Mesodermal cell (in vitro differentiated cells): ENCODE results near the gene DGCR2.

Experiments used
- H3K27ac ChIP-seq: 2 replicates; pipeline ENCODE4 v1.7.0; 2013; ENCODE audit warnings: mild to moderate bottlenecking, low read depth, low read length, moderate library complexity; ENCODE audit not compliant: severe bottlenecking
- H3K36me3 ChIP-seq: 2 replicates; pipeline ENCODE4 v1.7.1; 2013; ENCODE audit warnings: mild to moderate bottlenecking, low read length, moderate library complexity; ENCODE audit not compliant: control insufficient read depth, insufficient read depth
- H3K4me1 ChIP-seq: one replicate; pipeline ENCODE4 v1.7.1; 2013; ENCODE audit warnings: mild to moderate bottlenecking, low read length; ENCODE audit not compliant: insufficient read depth, control insufficient read depth, poor library complexity, severe bottlenecking
- H3K4me3 ChIP-seq: 2 replicates; pipeline ENCODE4 v1.7.0; 2013; ENCODE audit warnings: low read length, control low read depth, mild to moderate bottlenecking; ENCODE audit not compliant: insufficient read depth, poor library complexity, severe bottlenecking; ENCODE audit errors: extremely low read depth
- H3K9me3 ChIP-seq: 2 replicates; pipeline ENCODE4 v1.7.1; 2013; ENCODE audit warnings: mild to moderate bottlenecking, low read length, moderate library complexity; ENCODE audit not compliant: control insufficient read depth
- WGBS, 2 experiments: methylation state at CpG; one replicate each; pipeline ENCODE4 v1.1.5; 2013; ENCODE audit warnings: missing lambda C conversion rate in 2 of 2; ENCODE audit not compliant: insufficient coverage in 2 of 2; 5-methylcytosine and 5-hydroxymethylcytosine counted together

Gene DGCR2

GRCh38 chr22:19118329-19118880 is 3.8 kb downstream of the DGCR2 start:
- Histone ChIP-seq H3K27ac (no peak overlapping the region), H3K9me3 (no peaks in the 10 kb centered on the region), H3K36me3 (peaks cover 29% of the 10 kb centered on the region), H3K4me1 (peaks cover 9% of the 10 kb centered on the region), H3K4me3 (no peak overlapping the region)
- WGBS, 2 experiments, result 100% methylated on average over 2 to 3 of the region's 4 CpGs

DNA sequence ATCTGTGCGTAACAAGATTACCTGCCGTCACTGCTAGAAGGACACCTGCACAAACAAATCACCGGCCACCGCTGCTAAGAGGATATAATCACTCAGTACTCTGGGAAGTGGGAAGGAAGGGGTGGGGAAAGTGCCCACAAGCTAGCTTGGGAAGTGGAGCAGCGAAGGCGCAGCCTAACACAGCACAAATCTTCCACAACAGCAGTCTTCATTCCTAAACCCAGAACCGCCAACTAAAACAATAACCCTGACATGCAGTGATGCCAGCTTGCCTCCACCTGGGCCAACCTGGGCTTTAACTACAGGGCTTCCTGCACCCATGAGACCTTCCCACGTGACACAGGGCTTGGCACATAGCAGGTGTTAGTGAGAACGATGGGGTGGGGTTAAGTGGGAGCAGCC is 5.1 kb downstream of the DGCR2 start:
- no peaks in the 10 kb centered on the region for H3K9me3 ChIP-seq

DNA sequence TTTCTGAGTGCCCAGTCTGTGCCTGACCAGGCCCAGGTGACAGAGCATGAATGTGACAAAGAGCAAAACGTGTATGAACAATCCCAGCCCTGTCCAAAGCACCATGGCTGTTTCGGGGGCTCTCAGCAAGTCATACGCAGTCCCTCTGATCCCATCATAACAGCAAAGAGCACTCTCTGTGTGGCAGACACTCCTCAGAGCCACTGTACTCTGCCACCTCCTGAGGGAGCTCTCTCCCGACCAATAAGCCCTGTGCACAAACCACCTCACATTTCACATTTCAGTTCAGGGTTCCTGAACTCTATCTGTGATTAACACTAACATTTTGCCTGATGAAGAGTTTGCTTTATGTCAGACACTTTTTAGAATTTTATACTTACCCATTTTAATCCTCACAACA is 6.6 kb downstream of the DGCR2 start:
- Histone ChIP-seq H3K36me3 (peaks cover 29% of the 10 kb centered on the region), H3K4me3 (no peak overlapping the region), H3K9me3 (no peaks in the 10 kb centered on the region), H3K27ac (no peak overlapping the region), H3K4me1 (peaks cover 5% of the 10 kb centered on the region)
- WGBS, 2 experiments, result 71 to 73% methylated on average over 3 to 4 of the region's 4 CpGs

More for the DNA sequence above, 5.1 kb downstream of the DGCR2 start:
- 97 to 100% methylated on average over 1 to 6 of the region's 9 CpGs for WGBS, 2 experiments
- Histone ChIP-seq H3K27ac (no peak overlapping the region), H3K4me1 (peaks cover 9% of the 10 kb centered on the region), H3K4me3 (no peak overlapping the region), H3K36me3 (peaks cover 29% of the 10 kb centered on the region)

GRCh38 chr22:19114984-19115552 is 7.1 kb downstream of the DGCR2 start:
- Histone ChIP-seq H3K4me1 (no peaks in the 10 kb centered on the region), H3K9me3 (no peaks in the 10 kb centered on the region), H3K4me3 (no peak overlapping the region), H3K36me3 (peaks cover 29% of the 10 kb centered on the region), H3K27ac (no peak overlapping the region)
- 64 to 85% methylated on average over 1 to 3 of the region's 4 CpGs for whole genome bisulfite sequencing, 2 experiments

DNA sequence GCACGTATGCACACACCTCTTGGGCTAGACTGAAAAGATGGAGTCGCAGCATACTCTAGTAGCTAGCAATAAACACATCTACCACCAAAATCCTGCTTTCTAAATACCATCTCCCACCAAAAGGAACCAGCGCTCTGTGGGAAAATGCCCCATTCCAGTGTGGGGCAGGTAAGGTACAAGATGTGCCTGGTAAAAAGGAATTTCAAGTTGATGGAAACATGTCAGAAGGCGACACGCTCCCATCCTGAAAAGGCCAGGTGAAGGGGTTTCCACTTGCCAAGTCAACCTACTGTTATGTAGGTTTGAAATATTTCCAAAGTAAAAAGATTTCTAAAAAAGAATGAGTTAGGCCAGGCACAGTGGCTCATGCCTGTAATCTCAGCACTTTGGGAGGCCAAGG is 8.8 kb downstream of the DGCR2 start:
- no peaks in the 10 kb centered on the region for H3K9me3 ChIP-seq
- H3K4me3 ChIP-seq, result no peak overlapping the region
- H3K4me1 ChIP-seq, result no peaks in the 10 kb centered on the region
- H3K36me3 ChIP-seq, result peaks cover 22% of the 10 kb centered on the region
- WGBS, 2 experiments, result 96 to 100% methylated on average over 4 to 5 of the region's 5 CpGs
- no peak overlapping the region for H3K27ac ChIP-seq

DNA sequence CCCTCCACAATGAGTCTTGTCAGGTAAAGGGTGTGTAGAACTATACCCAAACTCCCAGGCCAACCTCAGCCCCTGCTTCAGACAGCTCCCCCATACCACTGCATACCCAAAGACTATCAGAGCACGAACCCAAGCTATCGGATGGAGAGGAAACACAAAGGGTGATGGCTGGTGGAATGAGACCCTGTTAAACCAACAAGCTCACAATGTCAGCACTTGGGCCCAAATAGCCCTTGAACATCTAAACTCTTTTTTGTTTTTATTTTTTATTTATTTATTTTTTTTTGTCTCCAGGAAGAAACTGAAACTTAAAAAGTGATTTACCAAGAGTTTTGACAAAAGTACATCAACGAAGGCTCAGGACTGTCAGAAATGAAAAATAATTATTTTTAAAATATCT is 10.6 kb downstream of the DGCR2 start:
- no CpG with 5 or more reads among the region's 3 CpGs for WGBS, 2 experiments
- Histone ChIP-seq H3K9me3 (no peaks in the 10 kb centered on the region), H3K4me3 (no peak overlapping the region), H3K36me3 (peaks cover 20% of the 10 kb centered on the region), H3K27ac (no peak overlapping the region), H3K4me1 (no peaks in the 10 kb centered on the region)

DNA sequence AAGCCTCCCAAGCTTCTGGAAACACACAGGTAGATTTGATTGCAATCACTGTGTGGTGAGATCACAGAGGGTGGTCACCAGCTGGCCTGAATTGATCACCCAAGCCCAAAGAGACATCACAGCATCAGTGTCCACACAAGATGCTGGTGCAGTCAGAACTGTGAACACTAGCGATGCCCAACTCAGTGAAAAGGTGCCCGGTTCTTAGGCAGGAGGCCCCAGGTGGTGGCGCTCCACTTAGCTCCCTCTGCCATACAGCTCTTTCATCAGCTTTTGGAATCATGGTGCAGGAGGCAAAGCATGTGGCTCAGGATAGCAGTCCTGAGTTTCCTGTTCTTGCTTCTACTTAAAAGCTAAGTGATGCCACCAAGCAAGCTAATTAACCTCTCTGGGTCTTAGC is 11.1 kb downstream of the DGCR2 start:
- Histone ChIP-seq H3K9me3 (no peaks in the 10 kb centered on the region), H3K4me3 (no peak overlapping the region), H3K27ac (no peak overlapping the region), H3K36me3 (peaks cover 16% of the 10 kb centered on the region), H3K4me1 (no peaks in the 10 kb centered on the region)
- 80 to 97% methylated on average over 3 of the region's 3 CpGs for WGBS, 2 experiments

DNA sequence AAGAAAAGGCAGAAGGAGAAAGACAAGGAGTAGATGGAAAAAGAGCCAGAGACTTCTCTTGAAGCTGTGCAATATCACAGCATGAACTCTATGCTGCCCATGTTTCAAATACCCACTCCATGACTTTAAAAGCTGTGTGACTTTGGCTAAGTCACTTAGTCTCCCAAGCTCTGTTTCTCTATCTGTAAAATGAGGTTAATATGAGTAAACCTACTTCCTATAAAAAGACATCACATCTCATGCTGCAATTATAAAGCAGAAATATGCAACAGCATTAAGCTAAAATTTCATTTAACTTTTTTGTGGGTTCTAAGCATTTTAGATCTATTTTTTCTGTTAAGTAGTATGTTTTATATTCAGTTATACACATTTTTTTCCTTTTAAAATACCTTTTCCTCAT is 11.6 kb downstream of the DGCR2 start:
- H3K27ac ChIP-seq, result no peak overlapping the region
- H3K36me3 ChIP-seq, result peaks cover 12% of the 10 kb centered on the region
- H3K4me1 ChIP-seq, result no peaks in the 10 kb centered on the region
- H3K4me3 ChIP-seq, result no peak overlapping the region
- H3K9me3 ChIP-seq, result no peaks in the 10 kb centered on the region

DNA sequence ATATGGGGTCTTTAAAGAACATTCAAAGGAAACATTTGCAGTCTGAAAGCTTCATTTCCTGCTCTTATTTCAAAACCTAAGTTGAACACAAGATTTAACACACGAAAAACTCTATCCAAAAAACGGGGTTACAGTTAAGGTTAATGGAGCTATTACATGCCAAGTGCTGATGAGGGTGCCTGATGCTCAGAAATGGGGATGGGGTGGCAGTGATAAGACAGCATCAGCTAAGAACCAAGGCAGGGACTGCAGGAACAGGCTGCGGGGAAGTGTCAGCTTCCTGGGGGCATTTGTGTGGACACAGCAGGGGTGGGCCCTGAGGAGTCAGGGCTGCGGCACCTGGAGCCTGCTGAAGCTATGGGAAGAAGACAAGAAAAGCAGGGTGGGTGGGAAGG is 12.2 kb downstream of the DGCR2 start:
- no peak overlapping the region for H3K4me3 ChIP-seq
- no peaks in the 10 kb centered on the region for H3K9me3 ChIP-seq
- no peaks in the 10 kb centered on the region for H3K4me1 ChIP-seq
- peaks cover 6% of the 10 kb centered on the region for H3K36me3 ChIP-seq
- H3K27ac ChIP-seq, result no peak overlapping the region
- WGBS, 2 experiments, result 51 to 52% methylated on average over 2 of the region's 4 CpGs

DNA sequence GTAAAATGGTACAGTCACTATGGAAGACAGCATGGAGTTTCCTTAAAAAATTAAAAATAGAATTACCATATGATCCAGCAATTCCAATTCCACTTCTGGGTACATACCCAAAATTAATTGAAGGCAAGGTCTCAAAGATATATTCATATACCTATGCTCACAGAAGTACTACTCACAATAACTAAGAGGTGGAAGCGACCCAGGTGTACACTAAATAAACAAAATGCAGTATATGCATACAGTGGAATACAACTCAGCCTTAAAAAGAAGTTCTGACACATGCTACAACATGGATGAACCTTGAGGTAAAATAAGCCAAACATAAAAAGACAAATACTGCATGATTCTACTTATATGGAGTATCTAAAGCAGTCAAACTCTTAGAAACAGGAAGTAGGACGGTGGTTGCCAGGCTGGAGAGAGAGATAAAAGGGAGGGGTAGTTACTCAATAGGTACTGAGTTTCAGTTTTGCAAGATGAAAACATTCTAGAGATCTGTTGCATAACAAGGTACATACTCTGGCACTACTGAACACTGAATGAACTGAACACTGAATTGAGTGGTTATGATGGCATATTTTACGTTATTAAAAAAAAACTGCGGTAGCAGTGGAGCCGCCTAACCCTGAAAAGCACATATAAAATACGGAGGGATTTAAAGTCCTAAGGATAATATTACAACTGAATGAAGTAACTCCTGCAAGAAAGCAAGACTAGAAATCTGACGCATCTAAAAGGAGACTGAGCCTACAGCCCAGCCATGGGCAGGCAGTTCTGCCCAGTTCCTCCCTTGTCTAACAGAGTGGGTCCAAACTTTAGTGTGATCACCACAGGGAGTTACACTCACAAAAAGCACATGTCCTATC is 12.8 kb downstream of the DGCR2 start:
- 75 to 85% methylated on average over 3 to 6 of the region's 7 CpGs for WGBS, 2 experiments
- H3K9me3 ChIP-seq, result no peaks in the 10 kb centered on the region
- no peaks in the 10 kb centered on the region for H3K4me1 ChIP-seq
- H3K27ac ChIP-seq, result no peak overlapping the region
- H3K36me3 ChIP-seq, result peaks cover 3% of the 10 kb centered on the region
- H3K4me3 ChIP-seq, result no peak overlapping the region

DNA sequence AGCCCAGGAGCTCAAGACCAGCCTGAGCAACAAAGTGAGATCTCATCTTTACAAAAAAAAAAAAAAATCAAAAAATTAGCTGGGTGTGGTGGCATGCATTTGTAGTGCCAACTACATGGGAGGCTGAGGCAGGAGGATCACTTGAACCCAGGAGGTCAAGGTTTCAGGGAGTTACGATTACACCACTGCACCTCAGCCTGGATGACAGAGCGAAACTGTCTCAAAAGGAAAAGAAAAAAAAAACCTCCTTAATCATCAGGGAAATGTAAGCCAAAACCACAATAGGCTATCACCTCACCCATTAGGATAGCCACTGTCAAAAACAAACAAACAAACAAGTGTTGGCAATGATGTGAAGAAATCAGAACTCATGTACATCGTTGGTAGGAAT is 13.4 kb downstream of the DGCR2 start:
- Histone ChIP-seq H3K27ac (no peak overlapping the region), H3K4me1 (no peaks in the 10 kb centered on the region), H3K4me3 (no peak overlapping the region), H3K9me3 (no peaks in the 10 kb centered on the region), H3K36me3 (peaks cover 3% of the 10 kb centered on the region)
- 82% methylated on average over 2 of the region's 3 CpGs; no CpG with 5 or more reads in 1 of the 2 experiments for WGBS, 2 experiments
